ENCODE data around the gene UVRAG. TPM values are rescaled to one million over a fixed set of nuclear protein-coding genes. Genes with fewer than 3 reads are reported as not detected.

Gene UVRAG
- total RNA-seq, 1 donor from 2014 or later = 14.1 TPM

DNA sequence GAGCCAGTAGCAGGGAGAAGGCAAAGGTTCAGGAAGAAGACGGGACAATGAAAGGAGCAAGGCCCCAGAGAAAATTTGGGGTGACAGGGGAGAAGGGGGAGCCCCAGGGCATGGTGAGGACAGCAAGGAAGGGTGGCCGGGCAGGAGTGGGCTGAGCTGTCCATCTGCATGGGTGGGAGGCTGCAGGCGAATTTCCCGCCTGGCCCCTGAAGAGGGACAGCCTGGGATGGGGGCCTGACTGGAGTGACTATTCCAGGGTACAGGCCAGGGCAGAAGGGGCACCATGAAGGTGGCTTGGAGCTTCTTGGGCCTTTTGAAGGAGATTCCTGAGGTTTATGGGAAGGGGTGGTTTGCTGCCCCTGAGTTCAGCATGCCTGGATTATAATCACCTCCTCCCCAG lies 335.1 kb downstream of the UVRAG start:
- Histone ChIP-seq H3K36me3 (ENCODE audit: control insufficient read depth in 3 of 3, insufficient read depth in 3 of 3, low read length in 3 of 3) (no peaks in the 10 kb centered on the region), H3K4me1 (ENCODE audit: control insufficient read depth in 3 of 3, insufficient read depth in 3 of 3, low read length in 3 of 3) (peaks cover 9 to 15% (median 14%) of the 10 kb centered on the region in 3 donors), H3K4me3 (ENCODE audit: low read length in 3 of 3) (no peak overlapping the region), H3K27ac (ENCODE audit: low read depth, low read length) (no peak overlapping the region), H3K9me3 (ENCODE audit: control insufficient read depth in 3 of 3, low read length in 3 of 3) (no peaks in the 10 kb centered on the region), H3K27me3 (ENCODE audit: control insufficient read depth in 3 of 3, insufficient read depth in 3 of 3, low read length in 3 of 3) (no peaks in the 10 kb centered on the region), H3K9ac (ENCODE audit: low read depth in 1 of 3, low read length in 3 of 3) (no peak overlapping the region)

DNA sequence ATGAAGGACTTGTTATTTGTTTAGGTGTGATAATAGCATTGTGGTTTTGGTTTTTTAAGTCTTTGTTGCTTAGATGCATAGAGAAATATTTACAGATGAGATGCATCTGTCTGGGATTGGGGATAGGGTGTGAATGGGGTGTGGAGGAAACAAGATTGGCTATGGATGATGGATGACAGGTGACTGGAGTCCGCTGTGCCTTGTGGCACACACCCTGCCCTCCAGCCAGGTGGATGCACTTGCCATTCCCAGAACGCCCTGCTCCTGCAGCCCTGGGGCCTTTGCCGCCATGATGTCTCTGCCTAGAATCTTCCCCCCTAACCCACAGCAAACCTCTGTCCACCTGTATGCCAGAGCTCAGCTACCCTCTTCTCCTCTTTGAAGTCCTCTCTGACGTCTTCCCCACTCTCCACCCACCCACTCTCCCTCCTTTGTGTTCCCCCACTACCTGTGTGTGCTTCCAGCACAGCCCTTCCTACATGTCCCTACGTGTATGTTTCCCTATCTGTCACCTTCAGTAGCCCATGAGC lies 336.6 kb downstream of the UVRAG start:
- no peaks in the 10 kb centered on the region for H3K9me3 ChIP-seq (ENCODE audit: control insufficient read depth in 3 of 3, low read length in 3 of 3)
- H3K4me3 ChIP-seq (ENCODE audit: low read length in 3 of 3) = peak overlapping the region; percentile 4 to 66 (median 30)
- H3K4me1 ChIP-seq (ENCODE audit: control insufficient read depth in 3 of 3, insufficient read depth in 3 of 3, low read length in 3 of 3) = peaks cover 9 to 15% (median 14%) of the 10 kb centered on the region in 3 donors
- H3K9ac ChIP-seq (ENCODE audit: low read depth in 1 of 3, low read length in 3 of 3) = peak overlapping the region in 2 of 3 donors; percentile 48 to 73
- no peaks in the 10 kb centered on the region for H3K36me3 ChIP-seq (ENCODE audit: control insufficient read depth in 3 of 3, insufficient read depth in 3 of 3, low read length in 3 of 3)
- H3K27me3 ChIP-seq (ENCODE audit: control insufficient read depth in 3 of 3, insufficient read depth in 3 of 3, low read length in 3 of 3) = no peaks in the 10 kb centered on the region
- no peak overlapping the region for H3K27ac ChIP-seq (ENCODE audit: low read depth, low read length)

DNA sequence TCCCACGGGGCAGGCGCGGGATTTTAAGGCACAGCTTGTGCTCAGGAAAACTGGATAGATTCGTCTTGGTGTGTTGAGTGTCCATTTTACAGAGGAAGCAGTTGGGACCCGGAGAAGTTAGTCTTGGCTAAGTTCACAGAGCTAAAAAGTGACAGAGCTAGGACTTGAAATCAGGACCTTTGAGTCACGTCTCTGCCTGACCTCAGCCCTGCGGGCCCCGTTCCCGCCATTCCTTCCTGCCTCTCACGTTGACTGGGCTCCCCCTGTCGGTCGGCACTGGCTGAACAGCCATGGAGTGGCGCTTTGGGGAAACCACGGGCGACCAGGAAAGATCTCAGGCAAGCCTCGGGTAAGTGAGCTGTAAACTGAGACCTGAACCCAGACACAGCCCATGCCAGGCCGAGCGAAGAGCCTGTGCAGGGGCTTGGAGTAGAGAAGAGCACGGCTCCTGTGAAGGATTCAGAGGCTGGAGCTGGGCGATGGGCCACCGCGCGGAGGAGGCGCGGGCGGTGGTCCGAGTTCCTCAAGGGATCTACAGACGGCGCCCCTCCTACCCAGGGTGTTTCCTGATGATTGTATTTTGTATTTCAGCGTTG lies 337.2 kb downstream of the UVRAG start:
- Histone ChIP-seq H3K36me3 (ENCODE audit: control insufficient read depth in 3 of 3, insufficient read depth in 3 of 3, low read length in 3 of 3) (no peaks in the 10 kb centered on the region), H3K9ac (ENCODE audit: low read depth in 1 of 3, low read length in 3 of 3) (peak overlapping the region; percentile 48 to 73 (median 57)), H3K27ac (ENCODE audit: low read depth, low read length) (no peak overlapping the region), H3K4me1 (ENCODE audit: control insufficient read depth in 3 of 3, insufficient read depth in 3 of 3, low read length in 3 of 3) (peaks cover 9 to 15% (median 14%) of the 10 kb centered on the region in 3 donors), H3K4me3 (ENCODE audit: low read length in 3 of 3) (peak overlapping the region; percentile 58 to 70 (median 66)), H3K9me3 (ENCODE audit: control insufficient read depth in 3 of 3, low read length in 3 of 3) (no peaks in the 10 kb centered on the region), H3K27me3 (ENCODE audit: control insufficient read depth in 3 of 3, insufficient read depth in 3 of 3, low read length in 3 of 3) (no peaks in the 10 kb centered on the region)

DNA sequence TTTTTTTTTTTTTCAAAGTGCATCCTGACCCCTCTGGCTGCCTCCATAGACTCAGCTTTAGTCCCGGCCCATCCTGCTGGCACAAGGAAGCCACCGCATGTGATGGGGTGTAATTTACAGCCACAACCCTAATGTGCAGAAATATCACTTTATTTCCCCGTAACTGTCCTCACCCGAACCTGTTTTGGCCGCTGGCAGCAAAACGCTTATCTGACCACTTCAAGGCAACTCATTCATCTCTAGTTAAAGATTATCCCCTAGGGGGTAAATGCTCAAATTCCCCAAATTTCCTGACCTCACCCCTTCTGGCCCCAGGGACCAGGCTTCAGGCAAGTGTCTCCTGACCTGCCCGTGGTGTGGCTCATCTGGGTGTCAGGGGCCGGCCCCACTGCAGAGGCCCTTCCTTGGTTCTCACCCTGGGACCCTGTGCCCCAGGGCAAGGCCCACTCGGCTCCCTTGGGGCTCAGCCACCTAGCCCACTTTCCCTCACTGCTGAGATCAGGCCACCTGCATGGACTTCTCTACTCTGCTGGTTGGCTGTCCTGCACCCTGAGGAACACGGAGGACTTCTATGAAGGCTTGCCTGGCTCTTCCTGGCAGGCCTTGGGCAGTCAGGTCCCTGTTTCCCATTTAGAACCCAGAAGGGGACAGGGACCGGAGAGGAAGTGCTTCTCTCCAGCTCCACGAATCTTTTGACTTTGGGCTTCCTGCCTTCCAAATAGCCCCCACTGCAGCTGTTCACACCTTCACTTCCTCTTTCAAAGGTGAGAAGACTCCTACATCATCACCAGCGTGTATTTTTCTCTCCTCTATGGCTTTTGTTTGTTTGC lies 337.9 kb downstream of the UVRAG start:
- no peaks in the 10 kb centered on the region for H3K36me3 ChIP-seq (ENCODE audit: control insufficient read depth in 3 of 3, insufficient read depth in 3 of 3, low read length in 3 of 3)
- H3K4me3 ChIP-seq (ENCODE audit: low read length in 3 of 3) = peak overlapping the region in 1 of 3 donors; percentile 70
- no peaks in the 10 kb centered on the region for H3K9me3 ChIP-seq (ENCODE audit: control insufficient read depth in 3 of 3, low read length in 3 of 3)
- H3K4me1 ChIP-seq (ENCODE audit: control insufficient read depth in 3 of 3, insufficient read depth in 3 of 3, low read length in 3 of 3) = peaks cover 10 to 18% (median 15%) of the 10 kb centered on the region in 3 donors
- peak overlapping the region; percentile 48 to 73 (median 57) for H3K9ac ChIP-seq (ENCODE audit: low read depth in 1 of 3, low read length in 3 of 3)
- no peaks in the 10 kb centered on the region for H3K27me3 ChIP-seq (ENCODE audit: control insufficient read depth in 3 of 3, insufficient read depth in 3 of 3, low read length in 3 of 3)
- H3K27ac ChIP-seq (ENCODE audit: low read depth, low read length) = no peak overlapping the region

DNA sequence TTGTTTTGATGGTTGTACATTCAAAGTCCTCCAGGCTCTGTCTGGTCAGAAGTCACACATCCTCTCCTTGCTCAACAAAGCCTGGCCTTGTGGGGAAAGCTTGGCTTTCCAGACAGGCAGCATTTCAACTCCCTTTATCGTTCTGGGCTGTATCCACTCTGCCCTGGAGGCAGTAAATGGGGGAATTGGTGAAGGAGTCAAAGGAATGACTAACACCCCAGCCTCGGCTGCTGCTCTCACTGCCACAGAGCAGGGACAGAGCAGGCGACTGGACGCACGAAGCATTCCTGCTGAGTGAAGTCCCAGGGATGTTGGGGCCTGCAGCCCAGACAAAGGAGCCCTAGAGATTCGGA lies 338.5 kb downstream of the UVRAG start:
- H3K27ac ChIP-seq (ENCODE audit: low read depth, low read length) = no peak overlapping the region
- peaks cover 12 to 20% (median 15%) of the 10 kb centered on the region in 3 donors for H3K4me1 ChIP-seq (ENCODE audit: control insufficient read depth in 3 of 3, insufficient read depth in 3 of 3, low read length in 3 of 3)
- H3K4me3 ChIP-seq (ENCODE audit: low read length in 3 of 3) = no peak overlapping the region
- no peaks in the 10 kb centered on the region for H3K36me3 ChIP-seq (ENCODE audit: control insufficient read depth in 3 of 3, insufficient read depth in 3 of 3, low read length in 3 of 3)
- no peaks in the 10 kb centered on the region for H3K27me3 ChIP-seq (ENCODE audit: control insufficient read depth in 3 of 3, insufficient read depth in 3 of 3, low read length in 3 of 3)
- no peaks in the 10 kb centered on the region for H3K9me3 ChIP-seq (ENCODE audit: control insufficient read depth in 3 of 3, low read length in 3 of 3)
- peak overlapping the region in 1 of 3 donors; percentile 0 for H3K9ac ChIP-seq (ENCODE audit: low read depth in 1 of 3, low read length in 3 of 3)

DNA sequence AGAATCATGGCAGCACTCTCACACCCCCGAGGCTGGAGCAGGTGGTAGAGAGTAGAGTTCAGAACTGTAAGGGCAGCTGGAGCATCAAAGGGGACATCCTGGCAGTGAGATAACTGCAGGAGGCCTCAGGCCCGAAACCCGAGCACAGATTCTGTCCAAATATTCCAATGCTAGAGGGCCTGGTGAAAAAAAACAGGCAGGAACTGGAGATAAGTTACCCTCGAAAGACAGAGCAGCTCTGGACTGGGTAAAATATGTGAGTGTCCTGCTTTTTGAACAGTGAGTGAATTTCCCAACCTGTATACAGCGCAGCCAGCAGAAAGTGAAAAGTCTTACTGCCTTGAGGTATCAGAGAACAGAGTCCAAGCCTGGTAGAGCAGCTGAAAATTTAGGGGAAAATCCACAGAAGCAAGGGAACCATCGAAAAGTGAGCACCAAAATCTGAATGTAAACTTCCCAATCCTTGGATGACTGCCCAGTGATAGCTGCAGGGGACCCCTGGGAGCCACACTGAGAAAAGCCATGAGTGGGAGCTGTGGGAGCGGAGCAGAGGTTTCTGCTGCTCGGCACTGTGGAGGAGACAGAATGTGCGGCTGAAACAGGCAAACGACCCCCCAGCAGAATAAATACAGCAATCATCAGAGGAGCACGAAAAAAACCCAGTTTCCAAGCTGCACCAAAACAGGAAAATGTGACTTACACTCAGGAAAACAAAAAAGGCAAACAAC lies 340.7 kb downstream of the UVRAG start:
- H3K9ac ChIP-seq (ENCODE audit: low read depth in 1 of 3, low read length in 3 of 3) = no peak overlapping the region
- H3K27ac ChIP-seq (ENCODE audit: low read depth, low read length) = no peak overlapping the region
- H3K4me1 ChIP-seq (ENCODE audit: control insufficient read depth in 3 of 3, insufficient read depth in 3 of 3, low read length in 3 of 3) = peaks cover 12 to 20% (median 15%) of the 10 kb centered on the region in 3 donors
- H3K27me3 ChIP-seq (ENCODE audit: control insufficient read depth in 3 of 3, insufficient read depth in 3 of 3, low read length in 3 of 3) = no peaks in the 10 kb centered on the region
- no peak overlapping the region for H3K4me3 ChIP-seq (ENCODE audit: low read length in 3 of 3)
- no peaks in the 10 kb centered on the region for H3K9me3 ChIP-seq (ENCODE audit: control insufficient read depth in 3 of 3, low read length in 3 of 3)
- H3K36me3 ChIP-seq (ENCODE audit: control insufficient read depth in 3 of 3, insufficient read depth in 3 of 3, low read length in 3 of 3) = no peaks in the 10 kb centered on the region

DNA sequence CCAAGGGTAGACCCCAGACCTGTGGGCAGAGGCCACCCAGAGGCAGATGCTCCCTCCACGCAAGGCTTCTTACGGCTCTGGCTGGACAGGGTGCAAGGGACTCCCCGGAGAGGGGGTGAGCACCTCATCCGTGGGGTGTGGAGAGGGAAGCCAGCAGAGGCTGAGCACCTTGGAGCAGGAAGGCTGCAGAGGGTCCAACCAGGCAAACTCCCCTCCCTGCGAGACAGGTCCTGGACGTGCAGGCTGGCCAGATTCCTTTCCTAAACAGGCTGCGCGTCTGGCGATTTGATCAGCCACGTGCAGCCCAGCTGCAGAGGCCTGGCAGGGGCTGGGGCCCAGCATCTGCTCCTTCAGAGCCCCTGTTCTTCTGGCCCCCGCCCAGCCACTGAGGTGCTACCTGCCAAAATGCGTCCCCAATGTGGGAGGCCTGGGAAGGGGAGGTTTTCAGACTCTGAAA lies 342.0 kb downstream of the UVRAG start:
- Histone ChIP-seq H3K27ac (ENCODE audit: low read depth, low read length) (no peak overlapping the region), H3K27me3 (ENCODE audit: control insufficient read depth in 3 of 3, insufficient read depth in 3 of 3, low read length in 3 of 3) (no peaks in the 10 kb centered on the region), H3K4me1 (ENCODE audit: control insufficient read depth in 3 of 3, insufficient read depth in 3 of 3, low read length in 3 of 3) (peaks cover 18 to 20% (median 19%) of the 10 kb centered on the region in 3 donors), H3K9ac (ENCODE audit: low read depth in 1 of 3, low read length in 3 of 3) (no peak overlapping the region), H3K36me3 (ENCODE audit: control insufficient read depth in 3 of 3, insufficient read depth in 3 of 3, low read length in 3 of 3) (no peaks in the 10 kb centered on the region), H3K9me3 (ENCODE audit: control insufficient read depth in 3 of 3, low read length in 3 of 3) (no peaks in the 10 kb centered on the region), H3K4me3 (ENCODE audit: low read length in 3 of 3) (no peak overlapping the region)

DNA sequence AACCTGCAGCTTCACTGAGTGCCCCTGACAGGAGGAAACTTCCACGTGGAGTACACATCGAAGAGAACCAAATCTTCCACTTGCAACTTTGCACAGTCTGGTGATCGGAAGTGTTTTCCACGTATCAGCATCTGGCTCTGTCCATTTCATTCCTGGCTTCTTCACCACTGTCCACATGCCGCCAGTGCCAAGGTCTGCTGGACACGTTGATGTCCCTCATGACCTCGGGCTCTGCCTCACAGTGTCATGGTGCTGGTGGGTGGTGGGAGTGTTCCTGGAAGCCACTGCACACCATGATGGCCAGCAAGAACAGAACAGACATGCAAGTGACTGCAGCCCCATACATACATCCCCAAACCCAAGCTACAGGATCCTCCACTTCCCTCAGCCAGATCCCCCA lies 342.9 kb downstream of the UVRAG start:
- Histone ChIP-seq H3K4me1 (ENCODE audit: control insufficient read depth in 3 of 3, insufficient read depth in 3 of 3, low read length in 3 of 3) (peaks cover 17 to 26% (median 22%) of the 10 kb centered on the region in 3 donors), H3K36me3 (ENCODE audit: control insufficient read depth in 3 of 3, insufficient read depth in 3 of 3, low read length in 3 of 3) (no peaks in the 10 kb centered on the region), H3K9ac (ENCODE audit: low read depth in 1 of 3, low read length in 3 of 3) (no peak overlapping the region), H3K27me3 (ENCODE audit: control insufficient read depth in 3 of 3, insufficient read depth in 3 of 3, low read length in 3 of 3) (no peaks in the 10 kb centered on the region), H3K9me3 (ENCODE audit: control insufficient read depth in 3 of 3, low read length in 3 of 3) (no peaks in the 10 kb centered on the region), H3K4me3 (ENCODE audit: low read length in 3 of 3) (no peak overlapping the region), H3K27ac (ENCODE audit: low read depth, low read length) (no peak overlapping the region)

DNA sequence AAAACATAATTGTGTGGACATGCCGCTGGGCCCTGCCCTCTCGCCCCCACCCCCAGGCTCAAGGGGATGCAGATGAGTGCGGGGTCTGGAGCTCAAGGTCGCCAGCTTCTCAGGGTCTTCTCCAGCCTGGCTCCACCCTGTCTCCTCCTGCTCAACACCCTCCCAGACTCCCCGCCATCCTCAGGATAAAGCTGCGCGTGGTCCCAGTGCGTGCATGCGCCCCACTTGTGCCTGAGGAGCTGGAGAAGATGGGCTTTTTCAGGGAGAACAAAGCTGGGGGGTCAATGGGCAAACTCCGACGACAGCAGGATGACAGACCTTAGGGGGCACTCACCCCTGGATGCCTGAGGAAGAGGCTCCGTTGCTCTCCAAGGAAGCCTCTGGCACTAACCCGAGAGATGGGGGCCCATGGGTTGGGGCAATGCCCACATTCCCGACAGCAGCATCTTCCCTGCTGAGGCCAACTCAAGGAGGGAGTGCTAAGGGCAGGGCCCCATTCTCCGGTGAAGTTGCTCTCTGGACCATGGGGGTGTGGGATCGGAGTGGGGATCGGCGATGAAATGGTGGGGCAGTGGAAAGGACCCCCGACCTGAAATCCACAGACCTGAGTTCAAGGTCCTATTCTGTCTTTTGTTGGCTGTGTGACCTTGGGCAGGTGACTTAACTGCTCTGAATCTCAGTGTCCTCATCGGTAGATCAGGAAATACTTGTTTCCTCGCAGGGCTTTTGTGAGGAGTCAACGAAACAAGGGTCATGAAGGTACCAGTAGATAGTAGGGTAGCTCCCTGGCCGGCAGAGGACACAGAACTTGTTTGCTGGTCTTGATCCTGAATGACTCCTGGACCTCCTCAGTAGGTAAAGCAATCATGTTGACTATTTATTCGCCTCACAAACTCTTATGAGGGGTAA lies 343.6 kb downstream of the UVRAG start:
- Histone ChIP-seq H3K4me1 (ENCODE audit: control insufficient read depth in 3 of 3, insufficient read depth in 3 of 3, low read length in 3 of 3) (peaks cover 11 to 22% (median 17%) of the 10 kb centered on the region in 3 donors), H3K9ac (ENCODE audit: low read depth in 1 of 3, low read length in 3 of 3) (no peak overlapping the region), H3K9me3 (ENCODE audit: control insufficient read depth in 3 of 3, low read length in 3 of 3) (no peaks in the 10 kb centered on the region), H3K27ac (ENCODE audit: low read depth, low read length) (no peak overlapping the region), H3K4me3 (ENCODE audit: low read length in 3 of 3) (no peak overlapping the region), H3K27me3 (ENCODE audit: control insufficient read depth in 3 of 3, insufficient read depth in 3 of 3, low read length in 3 of 3) (no peaks in the 10 kb centered on the region), H3K36me3 (ENCODE audit: control insufficient read depth in 3 of 3, insufficient read depth in 3 of 3, low read length in 3 of 3) (no peaks in the 10 kb centered on the region)

Data from skeletal muscle tissue (tissue), 4 donors.